NB4 (cell line): ENCODE data around the gene C2CD2L.

ENCODE experiments used
- CTCF ChIP-seq: IDR thresholded peaks from one replicate; pipeline ENCODE4 v1.5.1; 2012; ENCODE audit warnings: low read depth, low read length
- MAX ChIP-seq: IDR thresholded peaks from 2 replicates; pipeline ENCODE4 v1.6.1; 2011; ENCODE audit warnings: low read depth, low read length
- POLR2A ChIP-seq: IDR thresholded peaks from 2 replicates; pipeline ENCODE4 v1.6.1; 2011; ENCODE audit warnings: mild to moderate bottlenecking; ENCODE audit not compliant: insufficient read length; ENCODE audit errors: extremely low read depth

GRCh38 chr11:119125821-119126220, 18.7 kb downstream of the C2CD2L start:
- TF ChIP-seq CTCF: no peak
- TF ChIP-seq MAX: no peak
- TF ChIP-seq POLR2A: no peak
